GM23248 (cell line): ENCODE measurements around the gene A1BG.

Experiments used
- EZH2 ChIP-seq: fragments of 200-600 bp; sonication (generic); IDR thresholded peaks from 2 replicates; pipeline ENCODE4 v1.6.1; 2018; ENCODE audit warnings: antibody characterized with exemption, mild to moderate bottlenecking; ENCODE audit not compliant: insufficient read depth, poor library complexity, severe bottlenecking
- EZH2phosphoT487 ChIP-seq: fragments of 200-600 bp; sonication (generic); IDR thresholded peaks from 2 replicates; pipeline ENCODE4 v1.6.1; 2018; ENCODE audit warnings: antibody characterized with exemption, moderate library complexity, mild to moderate bottlenecking, low read depth; ENCODE audit not compliant: insufficient read depth

DNA sequence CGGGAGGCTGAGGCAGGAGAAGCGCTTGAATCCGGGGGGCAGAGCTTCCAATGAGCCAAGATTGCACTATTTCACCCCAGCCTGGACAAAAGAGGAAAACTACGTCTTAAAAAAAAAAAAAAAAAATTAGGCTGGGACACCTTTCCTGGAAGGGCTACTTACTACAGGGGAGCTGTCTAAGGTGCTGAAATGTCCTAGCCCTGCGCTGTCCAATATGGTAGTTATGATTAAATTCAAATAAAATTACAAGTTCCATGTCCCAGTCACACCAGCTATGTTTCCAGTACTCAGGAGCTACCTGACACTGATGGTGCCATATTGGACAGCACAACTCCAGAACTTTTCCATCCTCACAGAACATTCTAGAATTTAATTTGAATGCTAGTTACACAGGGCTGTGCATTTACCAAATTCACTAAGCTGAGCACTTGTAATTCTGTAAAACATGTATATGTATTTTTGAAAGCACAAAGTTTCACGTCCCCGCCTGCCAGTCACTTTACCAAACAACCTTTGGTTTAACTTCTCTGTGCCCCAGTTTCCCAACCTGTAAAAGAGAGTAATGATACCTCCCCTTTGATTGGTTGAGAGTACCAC is 35.7 kb downstream of the A1BG start:
- no peak for TF ChIP-seq EZH2
- TF ChIP-seq EZH2phosphoT487 = no peak
